Motor neuron (in vitro differentiated cells): Measurements from ENCODE around the gene PGAP1. TPM values are rescaled to one million over a fixed set of nuclear protein-coding genes. Genes with fewer than 3 reads are reported as not detected.

Experiments
- ATAC-seq, 8 experiments: fragments of 200-7000 bp; cut with Tn5 transposase; replicated peaks in 6 of 8; 2 replicates each; pipeline ENCODE4 v1.8.0; 2021; ENCODE audit warnings: mild to moderate bottlenecking in 8 of 8, moderate library complexity in 8 of 8
- H3K27ac ChIP-seq, 2 donors: fragments of 250-450 bp; sonication (Bioruptor Pico); 2 replicates each; pipeline ENCODE4 v1.9.0; 2021; ENCODE audit warnings: antibody characterized with exemption in 2 of 2, mild to moderate bottlenecking in 2 of 2, moderate library complexity in 1 of 2
- H3K4me1 ChIP-seq, 2 donors: fragments of 250-450 bp; sonication (Bioruptor Pico); replicated peaks in 1 of 2; 2 replicates each; pipeline ENCODE4 v1.6.1; 2021; ENCODE audit warnings: antibody characterized with exemption in 2 of 2, mild to moderate bottlenecking in 2 of 2, moderate library complexity in 1 of 2
- H3K4me3 ChIP-seq, 5 donors: fragments of 250-450 bp; sonication (Bioruptor Pico); 2 replicates each; pipeline ENCODE4 v1.9.0; 2021; ENCODE audit warnings: antibody characterized with exemption in 5 of 5, mild to moderate bottlenecking in 5 of 5, moderate library complexity in 4 of 5
- WGBS, 10 experiments: fragments of 450-650 bp; shearing (Covaris generic); methylation state at CpG; one replicate each; pipeline ENCODE4 v1.0.0; 2022; 5-methylcytosine and 5-hydroxymethylcytosine counted together
- in situ Hi-C, 9 experiments: fragments of 400-800 bp; cut with MboI; loops; one replicate each; pipeline ENCODE4 v1.15.0; 2021; ENCODE audit warnings: low sequenced_read_pairs in 9 of 9, low pct_unique_long_range_greater_than_20kb in 2 of 9; ENCODE audit not compliant: unreplicated experiment in 9 of 9
- total RNA-seq, 8 experiments: library from RNA; unstranded; fragments of 300-600 nt; gene quantifications; 2 replicates each; pipeline versions ENCODE4 v1.2.3 to v1.2.4, GENCODE V29; 2022

PGAP1 gene
- total RNA-seq, 8 experiments from 2014 or later: 7.6 to 104 (median 41.6) TPM

- ATAC-seq: peak in 3 of 8 experiments; percentile 22 to 83 (median 81)
- WGBS, 10 experiments: 20 to 100% (median 94%) methylated on average over 1 of the region's 1 CpG; no CpG with 5 or more reads in 2 of the 10 experiments
- in situ Hi-C loops: no loop called here
- Histone ChIP-seq H3K4me3 (no peak overlapping the region), H3K4me1 (no peaks in the 10 kb centered on the region), H3K27ac (no peak overlapping the region)
Observed at GRCh38 chr2:196851088-196851487, 75.4 kb downstream of the PGAP1 start.

- Histone ChIP-seq H3K4me1 (no peaks in the 10 kb centered on the region), H3K27ac (no peak overlapping the region), H3K4me3 (no peak overlapping the region)
- in situ Hi-C loops: no loop called here
- peak in 5 of 8 experiments; percentile 46 to 80 (median 76) for ATAC-seq
Observed at GRCh38 chr2:196849895-196850294, 76.6 kb downstream of the PGAP1 start.

GRCh38 chr2:196846295-196846694 is 80.2 kb downstream of the PGAP1 start:
- in situ Hi-C loops: no loop called here
- ATAC-seq: no peak
- Histone ChIP-seq H3K4me3 (no peak overlapping the region), H3K27ac (no peak overlapping the region), H3K4me1 (no peaks in the 10 kb centered on the region)

- Histone ChIP-seq H3K27ac (no peak overlapping the region), H3K4me3 (no peak overlapping the region), H3K4me1 (no peaks in the 10 kb centered on the region)
- ATAC-seq: no peak
- in situ Hi-C loops: no loop called here
- WGBS, 10 experiments: 64 to 100% (median 90%) methylated on average over 2 to 3 of the region's 3 CpGs; no CpG with 5 or more reads in 1 of the 10 experiments
Observed at GRCh38 chr2:196845371-196845770, 81.1 kb downstream of the PGAP1 start.

GRCh38 chr2:196840171-196840570 is 86.3 kb downstream of the PGAP1 start:
- H3K4me1 ChIP-seq: no peaks in the 10 kb centered on the region
- in situ Hi-C loops: no loop called here
- H3K27ac ChIP-seq: no peak overlapping the region
- WGBS, 10 experiments: 46 to 100% (median 84%) methylated on average over 1 to 2 of the region's 2 CpGs; no CpG with 5 or more reads in 1 of the 10 experiments
- ATAC-seq: no peak
- H3K4me3 ChIP-seq: no peak overlapping the region

- Histone ChIP-seq H3K4me3 (no peak overlapping the region), H3K4me1 (no peaks in the 10 kb centered on the region), H3K27ac (no peak overlapping the region)
- ATAC-seq: peak in 2 of 8 experiments; percentile 56 to 81
- WGBS, 10 experiments: 20 to 100% (median 86%) methylated on average over 1 to 2 of the region's 2 CpGs; no CpG with 5 or more reads in 2 of the 10 experiments
- in situ Hi-C loops: no loop called here
Observed at GRCh38 chr2:196839574-196839973, 86.9 kb downstream of the PGAP1 start.

GRCh38 chr2:196836440-196836839 is 90.1 kb downstream of the PGAP1 start:
- no peak overlapping the region for H3K4me3 ChIP-seq
- H3K4me1 ChIP-seq: no peaks in the 10 kb centered on the region
- H3K27ac ChIP-seq: no peak overlapping the region
- in situ Hi-C loops: no loop called here
- peak in 2 of 8 experiments; percentile 27 to 36 for ATAC-seq

GRCh38 chr2:196830701-196831100 is 95.8 kb downstream of the PGAP1 start:
- ATAC-seq: no peak
- no peaks in the 10 kb centered on the region for H3K4me1 ChIP-seq
- no peak overlapping the region for H3K27ac ChIP-seq
- H3K4me3 ChIP-seq: no peak overlapping the region
- 86 to 100% (median 100%) methylated on average over 1 of the region's 1 CpG; no CpG with 5 or more reads in 5 of the 10 experiments for WGBS, 10 experiments
- in situ Hi-C loops: no loop called here

- no peaks in the 10 kb centered on the region for H3K4me1 ChIP-seq
- peak in 1 of 8 experiments; percentile 12 for ATAC-seq
- 29 to 100% (median 86%) methylated on average over 1 to 2 of the region's 2 CpGs; no CpG with 5 or more reads in 1 of the 10 experiments for WGBS, 10 experiments
- in situ Hi-C loops: no loop called here
- no peak overlapping the region for H3K27ac ChIP-seq
- no peak overlapping the region for H3K4me3 ChIP-seq
Observed at GRCh38 chr2:196827356-196827755, 99.2 kb downstream of the PGAP1 start.

- in situ Hi-C loops: no loop called here
- Histone ChIP-seq H3K4me3 (no peak overlapping the region), H3K4me1 (no peaks in the 10 kb centered on the region), H3K27ac (no peak overlapping the region)
- ATAC-seq: peak in 3 of 8 experiments; percentile 78 to 92 (median 79)
Observed at GRCh38 chr2:196823750-196824522, 102.6 kb downstream of the PGAP1 start.

GRCh38 chr2:196821195-196821594 is 105.3 kb downstream of the PGAP1 start:
- no peak for ATAC-seq
- 60 to 100% (median 100%) methylated on average over 1 of the region's 1 CpG; no CpG with 5 or more reads in 5 of the 10 experiments for WGBS, 10 experiments
- Histone ChIP-seq H3K4me3 (no peak overlapping the region), H3K4me1 (no peaks in the 10 kb centered on the region), H3K27ac (no peak overlapping the region)
- in situ Hi-C loops: no loop called here

- in situ Hi-C loops: no loop called here
- H3K4me1 ChIP-seq: no peaks in the 10 kb centered on the region
- ATAC-seq: peak in 1 of 8 experiments; percentile 18
- H3K4me3 ChIP-seq: no peak within 1 kb of the TSS
- no peak within 1 kb of the TSS for H3K27ac ChIP-seq
- 80 to 100% (median 100%) methylated on average over 1 of the region's 1 CpG; no CpG with 5 or more reads in 5 of the 10 experiments for WGBS, 10 experiments
Observed at GRCh38 chr2:196809260-196809659, 117.2 kb downstream of the PGAP1 start, which contains the start of gene C2orf66. C2orf66 (minus strand) TSS chr2:196809355; CDS start chr2:196809336, 19 bp downstream.

GRCh38 chr2:196808083-196808665 is 118.3 kb downstream of the PGAP1 start:
- peak in 3 of 8 experiments; percentile 71 to 87 (median 87) for ATAC-seq
- Histone ChIP-seq H3K27ac (no peak overlapping the region), H3K4me3 (no peak overlapping the region), H3K4me1 (no peaks in the 10 kb centered on the region)
- in situ Hi-C loops: no loop called here
- WGBS, 10 experiments: 0 to 100% (median 65%) methylated on average over 1 to 2 of the region's 2 CpGs; no CpG with 5 or more reads in 2 of the 10 experiments
